NCI-H1436 (cell line): ENCODE measurements around the gene CDA.
"Not testable (repeated sequence)": the region's sequence is repeated elsewhere in the genome, so short reads cannot be mapped to it uniquely, and the experiment has no call there.

Source experiments
- DNase-seq: peaks from one replicate; lab custom pipeline; 2025; lab: John Stamatoyannopoulos, UW

Gene CDA

GRCh38 chr1:20586953-20587660 is 1.8 kb upstream of the CDA start:
- DNase-seq = no peak

- no peak for DNase-seq
Observed at GRCh38 chr1:20587661-20588053, 1.2 kb upstream of the CDA start.

GRCh38 chr1:20589331-20590278 is 708 bp downstream of the CDA start:
- no peak for DNase-seq

- DNase-seq = peak; percentile 15
Observed at GRCh38 chr1:20590306-20590777, 1.4 kb downstream of the CDA start.

- no peak for DNase-seq
Observed at GRCh38 chr1:20593756-20594155, 4.9 kb downstream of the CDA start.

- DNase-seq = no peak
Observed at GRCh38 chr1:20594746-20595145, 5.8 kb downstream of the CDA start.

- no peak for DNase-seq
Observed at GRCh38 chr1:20596106-20596505, 7.2 kb downstream of the CDA start.

- no peak for DNase-seq
Observed at GRCh38 chr1:20597650-20598049, 8.8 kb downstream of the CDA start.

- no peak for DNase-seq
Observed at GRCh38 chr1:20600156-20600555, 11.3 kb downstream of the CDA start.

- no peak for DNase-seq
Observed at GRCh38 chr1:20601129-20601825, 12.4 kb downstream of the CDA start.

GRCh38 chr1:20602851-20603450 is 14.1 kb downstream of the CDA start:
- DNase-seq = no peak

- DNase-seq = no peak
Observed at GRCh38 chr1:20603504-20604464, 14.9 kb downstream of the CDA start.

- no peak for DNase-seq
Observed at GRCh38 chr1:20604678-20605077, 15.8 kb downstream of the CDA start.

- not testable (repeated sequence) for DNase-seq
Observed at GRCh38 chr1:20606801-20607570, 18.1 kb downstream of the CDA start.

GRCh38 chr1:20609541-20609940 is 20.6 kb downstream of the CDA start:
- DNase-seq = no peak

GRCh38 chr1:20610970-20611369 is 22.1 kb downstream of the CDA start:
- DNase-seq = no peak

GRCh38 chr1:20611652-20612051 is 22.8 kb downstream of the CDA start:
- DNase-seq = no peak

GRCh38 chr1:20612221-20612746 is 23.4 kb downstream of the CDA start:
- DNase-seq = no peak

GRCh38 chr1:20614131-20614579 is 25.3 kb downstream of the CDA start:
- DNase-seq = no peak
